CD8-positive, alpha-beta memory T cell (primary cell): Measurements from ENCODE around the gene ADAT2. TPM values are rescaled to one million over a fixed set of nuclear protein-coding genes. Genes with fewer than 3 reads are reported as not detected.

Experiments
- CTCF ChIA-PET: fragments of 350-600 bp; sonication (Branson Sonifier 250); formaldehyde crosslinking; loops from one replicate; lab custom pipeline; 2021; ENCODE audit warnings: antibody characterized with exemption; lab: Charles Lee
- POLR2A ChIA-PET: fragments of 350-600 bp; sonication (Branson Sonifier 250); formaldehyde crosslinking; loops from one replicate; lab custom pipeline; 2021; ENCODE audit warnings: antibody characterized with exemption; lab: Charles Lee
- DNase-seq, 5 donors: peaks; one replicate each; pipeline versions ENCODE4 v3.0.0 to v3.0.0-alpha.2; 2020 to 2022; ENCODE audit warnings: mixed read lengths in 1 of 5
- H3K27ac ChIP-seq: one replicate; pipeline ENCODE4 v1.7.0; 2013; ENCODE audit warnings: low read depth, mild to moderate bottlenecking, low read length, moderate library complexity
- H3K27me3 ChIP-seq: 2 replicates; pipeline ENCODE4 v1.7.0; 2013; ENCODE audit warnings: low read length, mild to moderate bottlenecking; ENCODE audit not compliant: insufficient read depth, poor library complexity, severe bottlenecking
- H3K36me3 ChIP-seq: 2 replicates; pipeline ENCODE4 v1.7.0; 2013; ENCODE audit warnings: mild to moderate bottlenecking, low read length, moderate library complexity; ENCODE audit not compliant: insufficient read depth
- H3K4me1 ChIP-seq: 2 replicates; pipeline ENCODE4 v1.7.0; 2013; ENCODE audit warnings: mild to moderate bottlenecking, low read length, moderate library complexity; ENCODE audit not compliant: insufficient read depth
- H3K4me3 ChIP-seq: 2 replicates; pipeline ENCODE4 v1.7.0; 2013; ENCODE audit warnings: mild to moderate bottlenecking, low read length
- H3K9me3 ChIP-seq: 2 replicates; pipeline ENCODE4 v1.7.0; 2013; ENCODE audit warnings: mild to moderate bottlenecking, low read length
- H3K27ac Mint-ChIP-seq, 8 donors: one replicate each; pipeline ENCODE4 v1.8.0; 2020 to 2021; ENCODE audit warnings: mixed read lengths in 8 of 8, mild to moderate bottlenecking in 6 of 8, inconsistent platforms in 3 of 8, moderate library complexity in 3 of 8
- H3K27me3 Mint-ChIP-seq, 2 donors: one replicate each; pipeline ENCODE4 v1.8.0; 2020 to 2021; ENCODE audit warnings: mixed read lengths in 2 of 2, mild to moderate bottlenecking in 1 of 2, moderate library complexity in 1 of 2
- H3K36me3 Mint-ChIP-seq, 3 donors: one replicate each; pipeline ENCODE4 v1.8.0; 2020 to 2021; ENCODE audit warnings: mixed read lengths in 3 of 3, inconsistent platforms in 1 of 3, mild to moderate bottlenecking in 1 of 3
- H3K4me1 Mint-ChIP-seq, 3 donors: one replicate each; pipeline ENCODE4 v1.8.0; 2020 to 2021; ENCODE audit warnings: mixed read lengths in 3 of 3, inconsistent platforms in 1 of 3, mild to moderate bottlenecking in 1 of 3
- H3K4me3 Mint-ChIP-seq, 7 donors: one replicate each; pipeline ENCODE4 v1.8.0; 2020 to 2021; ENCODE audit warnings: mixed read lengths in 7 of 7, mild to moderate bottlenecking in 6 of 7, moderate library complexity in 4 of 7, inconsistent platforms in 2 of 7
- H3K9me3 Mint-ChIP-seq, 5 donors: one replicate each; pipeline ENCODE4 v1.8.0; 2020 to 2022; ENCODE audit warnings: mixed read lengths in 5 of 5, mild to moderate bottlenecking in 3 of 5, moderate library complexity in 2 of 5, inconsistent platforms in 1 of 5
- polyA plus RNA-seq: library from polyadenylated mRNA; unstranded; fragments of 300-500 nt; fragmentation: Illumina TruSeq; gene quantifications from one replicate; pipeline ENCODE4 v1.2.3, GENCODE V29; 2021
- total RNA-seq, 2 experiments: library from RNA; stranded (reverse); gene quantifications; one replicate each; pipeline ENCODE4 v1.2.3, GENCODE V29; 2021

ADAT2 gene
- total and polyA plus RNA-seq, 3 experiments from 2014 or later = 0.89 to 20.6 (median 19.6) TPM

- Mint-ChIP-seq H3K4me3 (no peak overlapping the region), H3K36me3 (peaks cover 0 to 10% (median 0%) of the 10 kb centered on the region in 3 donors), H3K27me3 (peaks cover 0 to 3% of the 10 kb centered on the region in 2 donors), H3K27ac (no peak overlapping the region), H3K9me3 (no peaks in the 10 kb centered on the region), H3K4me1 (no peaks in the 10 kb centered on the region)
- no peaks in the 10 kb centered on the region for H3K9me3 ChIP-seq
- no peak for DNase-seq
- H3K36me3 ChIP-seq = no peaks in the 10 kb centered on the region
- no peak overlapping the region for H3K27ac ChIP-seq
- H3K4me3 ChIP-seq = no peak overlapping the region
- no peaks in the 10 kb centered on the region for H3K4me1 ChIP-seq
- ChIA-PET CTCF (no interaction called here), POLR2A (no interaction called here)
- H3K27me3 ChIP-seq = no peaks in the 10 kb centered on the region
Measured at GRCh38 chr6:143408151-143408786, 42.2 kb downstream of the ADAT2 start.

- H3K27me3 ChIP-seq = no peaks in the 10 kb centered on the region
- Mint-ChIP-seq H3K4me3 (no peak overlapping the region), H3K9me3 (no peaks in the 10 kb centered on the region), H3K36me3 (peaks cover 0 to 10% (median 0%) of the 10 kb centered on the region in 3 donors), H3K27me3 (peaks cover 0 to 3% of the 10 kb centered on the region in 2 donors), H3K27ac (no peak overlapping the region), H3K4me1 (peaks cover under 1 to 3% (median 1%) of the 10 kb centered on the region in 3 donors)
- no peak overlapping the region for H3K4me3 ChIP-seq
- DNase-seq = no peak
- no peaks in the 10 kb centered on the region for H3K4me1 ChIP-seq
- no peak overlapping the region for H3K27ac ChIP-seq
- H3K9me3 ChIP-seq = no peaks in the 10 kb centered on the region
- POLR2A ChIA-PET = no interaction called here
- no peaks in the 10 kb centered on the region for H3K36me3 ChIP-seq
- CTCF ChIA-PET = no interaction called here
Measured at GRCh38 chr6:143406673-143407072, 43.8 kb downstream of the ADAT2 start.

GRCh38 chr6:143405373-143406154, 44.9 kb downstream of the ADAT2 start:
- CTCF ChIA-PET = interaction anchor here (0.6 kb wide), 1 partner anchor 423 kb away, joined by 3 read pairs; no protein-coding TSS in a partner anchor
- H3K4me1 ChIP-seq = peaks cover 10% of the 10 kb centered on the region

GRCh38 chr6:143402721-143403336, 47.7 kb downstream of the ADAT2 start:
- Mint-ChIP-seq H3K4me1 (peaks cover 29 to 39% (median 38%) of the 10 kb centered on the region in 3 donors), H3K27ac (no peak overlapping the region), H3K4me3 (no peak overlapping the region), H3K36me3 (no peaks in the 10 kb centered on the region), H3K9me3 (no peaks in the 10 kb centered on the region), H3K27me3 (peaks cover 0 to 3% of the 10 kb centered on the region in 2 donors)
- no peak overlapping the region for H3K27ac ChIP-seq
- CTCF ChIA-PET = interaction anchor here (0.9 kb wide), 1 partner anchor 24 kb away, joined by 3 read pairs; no protein-coding TSS in a partner anchor
- H3K4me1 ChIP-seq = peaks cover 18% of the 10 kb centered on the region
- no peaks in the 10 kb centered on the region for H3K9me3 ChIP-seq
- POLR2A ChIA-PET = no interaction called here
- no peak for DNase-seq
- no peaks in the 10 kb centered on the region for H3K27me3 ChIP-seq
- no peaks in the 10 kb centered on the region for H3K36me3 ChIP-seq
- no peak overlapping the region for H3K4me3 ChIP-seq

More at GRCh38 chr6:143405373-143406154, 44.9 kb downstream of the ADAT2 start:
- H3K4me1 Mint-ChIP-seq = peaks cover 8 to 14% (median 11%) of the 10 kb centered on the region in 3 donors
- H3K4me3 Mint-ChIP-seq = no peak overlapping the region
- H3K36me3 Mint-ChIP-seq = peaks cover 0 to 10% (median 0%) of the 10 kb centered on the region in 3 donors
- H3K27me3 Mint-ChIP-seq = peaks cover 0 to 3% of the 10 kb centered on the region in 2 donors
- POLR2A ChIA-PET = no interaction called here
- no peak overlapping the region for H3K27ac ChIP-seq
- H3K4me3 ChIP-seq = no peak overlapping the region
- H3K27ac Mint-ChIP-seq = no peak overlapping the region
- H3K36me3 ChIP-seq = no peaks in the 10 kb centered on the region
- H3K27me3 ChIP-seq = no peaks in the 10 kb centered on the region
- no peaks in the 10 kb centered on the region for H3K9me3 ChIP-seq
- H3K9me3 Mint-ChIP-seq = no peaks in the 10 kb centered on the region
- no peak for DNase-seq

GRCh38 chr6:143401636-143402370, 48.7 kb downstream of the ADAT2 start:
- CTCF ChIA-PET = interaction anchor here (1.3 to 1.5 kb wide), 2 partner anchors 13 to 25 kb away, joined by 3 to 4 read pairs; no protein-coding TSS in a partner anchor

GRCh38 chr6:143401068-143401446, 49.4 kb downstream of the ADAT2 start:
- no peaks in the 10 kb centered on the region for H3K27me3 Mint-ChIP-seq
- ChIA-PET CTCF (interaction anchor here (1.3 to 1.5 kb wide), 2 partner anchors 13 to 26 kb away, joined by 3 to 4 read pairs; no protein-coding TSS in a partner anchor), POLR2A (no interaction called here)
- peak overlapping the region in 1 of 7 donors; percentile 9 for H3K4me3 Mint-ChIP-seq
- H3K27me3 ChIP-seq = no peaks in the 10 kb centered on the region
- no peaks in the 10 kb centered on the region for H3K9me3 Mint-ChIP-seq
- H3K4me1 Mint-ChIP-seq = peaks cover 47 to 56% (median 55%) of the 10 kb centered on the region in 3 donors
- H3K4me3 ChIP-seq = no peak overlapping the region
- no peak for DNase-seq
- peak overlapping the region in 7 of 8 donors; percentile 17 to 88 (median 44) for H3K27ac Mint-ChIP-seq
- no peak overlapping the region for H3K27ac ChIP-seq
- no peaks in the 10 kb centered on the region for H3K9me3 ChIP-seq
- no peaks in the 10 kb centered on the region for H3K36me3 ChIP-seq
- no peaks in the 10 kb centered on the region for H3K36me3 Mint-ChIP-seq
- peaks cover 33% of the 10 kb centered on the region for H3K4me1 ChIP-seq

More at GRCh38 chr6:143401636-143402370, 48.7 kb downstream of the ADAT2 start:
- Mint-ChIP-seq H3K9me3 (no peaks in the 10 kb centered on the region), H3K27me3 (peaks cover 0 to 3% of the 10 kb centered on the region in 2 donors), H3K27ac (peak overlapping the region in 2 of 8 donors; percentile 32 to 58), H3K4me3 (peak overlapping the region in 2 of 7 donors; percentile 3 to 41), H3K4me1 (peaks cover 40 to 49% (median 48%) of the 10 kb centered on the region in 3 donors), H3K36me3 (no peaks in the 10 kb centered on the region)
- peaks cover 25% of the 10 kb centered on the region for H3K4me1 ChIP-seq
- H3K36me3 ChIP-seq = no peaks in the 10 kb centered on the region
- POLR2A ChIA-PET = no interaction called here
- no peak overlapping the region for H3K4me3 ChIP-seq
- DNase-seq = no peak
- no peaks in the 10 kb centered on the region for H3K9me3 ChIP-seq
- no peak overlapping the region for H3K27ac ChIP-seq
- no peaks in the 10 kb centered on the region for H3K27me3 ChIP-seq

- no peaks in the 10 kb centered on the region for H3K9me3 Mint-ChIP-seq
- Histone ChIP-seq H3K9me3 (no peaks in the 10 kb centered on the region), H3K27ac (no peak overlapping the region), H3K4me1 (peaks cover 35% of the 10 kb centered on the region), H3K27me3 (no peaks in the 10 kb centered on the region), H3K4me3 (no peak overlapping the region), H3K36me3 (no peaks in the 10 kb centered on the region)
- ChIA-PET POLR2A (interaction anchor here (0.6 kb wide), 1 partner anchor 43 kb away, joined by 3 read pairs; no protein-coding TSS in a partner anchor), CTCF (interaction anchor here (1.3 to 1.5 kb wide), 2 partner anchors 14 to 27 kb away, joined by 3 to 4 read pairs; no protein-coding TSS in a partner anchor)
- no peaks in the 10 kb centered on the region for H3K27me3 Mint-ChIP-seq
- peak overlapping the region; percentile 31 to 94 (median 60) for H3K27ac Mint-ChIP-seq
- DNase-seq = peak in 3 of 5 donors; percentile 2 to 24 (median 16)
- H3K4me1 Mint-ChIP-seq = peaks cover 50 to 61% (median 55%) of the 10 kb centered on the region in 3 donors
- no peaks in the 10 kb centered on the region for H3K36me3 Mint-ChIP-seq
- peak overlapping the region in 4 of 7 donors; percentile 5 to 78 (median 32) for H3K4me3 Mint-ChIP-seq
Measured at GRCh38 chr6:143400258-143401067, 50.0 kb downstream of the ADAT2 start.
